ENCODE data around the gene OR2L13.

Gene OR2L13, protein sequence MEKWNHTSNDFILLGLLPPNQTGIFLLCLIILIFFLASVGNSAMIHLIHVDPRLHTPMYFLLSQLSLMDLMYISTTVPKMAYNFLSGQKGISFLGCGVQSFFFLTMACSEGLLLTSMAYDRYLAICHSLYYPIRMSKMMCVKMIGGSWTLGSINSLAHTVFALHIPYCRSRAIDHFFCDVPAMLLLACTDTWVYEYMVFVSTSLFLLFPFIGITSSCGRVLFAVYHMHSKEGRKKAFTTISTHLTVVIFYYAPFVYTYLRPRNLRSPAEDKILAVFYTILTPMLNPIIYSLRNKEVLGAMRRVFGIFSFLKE

GRCh38 chr1:248094884-248095283 lies at the start of gene OR2L13:
Gene OR2L13, plus strand, starts transcription at chr1:248095184. Its CDS starts 4,192 bp downstream, at chr1:248099376.
- H3K79me2 ChIP-seq (ENCODE audit: low read length): no peaks in the 10 kb centered on the region
- no peaks in the 10 kb centered on the region for H3K4me1 ChIP-seq (ENCODE audit: low read length)
- no peak within 1 kb of the TSS for H3K4me2 ChIP-seq (ENCODE audit: low read length)
- no peak within 1 kb of the TSS for H3K4me3 ChIP-seq (ENCODE audit: low read length)
- H3K36me3 ChIP-seq (replicated peaks; ENCODE audit: low read depth, low read length): no peaks in the 10 kb centered on the region
- TF ChIP-seq, protein P1, sequence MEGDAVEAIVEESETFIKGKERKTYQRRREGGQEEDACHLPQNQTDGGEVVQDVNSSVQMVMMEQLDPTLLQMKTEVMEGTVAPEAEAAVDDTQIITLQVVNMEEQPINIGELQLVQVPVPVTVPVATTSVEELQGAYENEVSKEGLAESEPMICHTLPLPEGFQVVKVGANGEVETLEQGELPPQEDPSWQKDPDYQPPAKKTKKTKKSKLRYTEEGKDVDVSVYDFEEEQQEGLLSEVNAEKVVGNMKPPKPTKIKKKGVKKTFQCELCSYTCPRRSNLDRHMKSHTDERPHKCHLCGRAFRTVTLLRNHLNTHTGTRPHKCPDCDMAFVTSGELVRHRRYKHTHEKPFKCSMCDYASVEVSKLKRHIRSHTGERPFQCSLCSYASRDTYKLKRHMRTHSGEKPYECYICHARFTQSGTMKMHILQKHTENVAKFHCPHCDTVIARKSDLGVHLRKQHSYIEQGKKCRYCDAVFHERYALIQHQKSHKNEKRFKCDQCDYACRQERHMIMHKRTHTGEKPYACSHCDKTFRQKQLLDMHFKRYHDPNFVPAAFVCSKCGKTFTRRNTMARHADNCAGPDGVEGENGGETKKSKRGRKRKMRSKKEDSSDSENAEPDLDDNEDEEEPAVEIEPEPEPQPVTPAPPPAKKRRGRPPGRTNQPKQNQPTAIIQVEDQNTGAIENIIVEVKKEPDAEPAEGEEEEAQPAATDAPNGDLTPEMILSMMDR (IDR thresholded peaks at IDR 0.05; ENCODE audit: low read depth, low read length): no peak
- no peak for TF ChIP-seq EZH2phosphoT487 (IDR thresholded peaks at IDR 0.05; ENCODE audit: low read depth)
- no peaks in the 10 kb centered on the region for H3K27me3 ChIP-seq (ENCODE audit: low read depth, low read length)
- H3K9ac ChIP-seq (ENCODE audit: low read length): no peak within 1 kb of the TSS
- no peak within 1 kb of the TSS for H3K27ac ChIP-seq (ENCODE audit: low read length)
- H2AFZ ChIP-seq (ENCODE audit: low read depth, low read length): no peak within 1 kb of the TSS
- no peaks in the 10 kb centered on the region for H4K20me1 ChIP-seq (ENCODE audit: insufficient read depth, low read length)
- H3K9me3 ChIP-seq (ENCODE audit: insufficient read depth, low read length): no peaks in the 10 kb centered on the region

- no peaks in the 10 kb centered on the region for H3K36me3 ChIP-seq (replicated peaks; ENCODE audit: low read depth, low read length)
- no peaks in the 10 kb centered on the region for H3K27me3 ChIP-seq (ENCODE audit: low read depth, low read length)
- H3K27ac ChIP-seq (ENCODE audit: low read length): no peak overlapping the region
- no peaks in the 10 kb centered on the region for H3K79me2 ChIP-seq (ENCODE audit: low read length)
- no peak overlapping the region for H3K4me2 ChIP-seq (ENCODE audit: low read length)
- H2AFZ ChIP-seq (ENCODE audit: low read depth, low read length): no peak overlapping the region
- TF ChIP-seq, protein P1 (IDR thresholded peaks at IDR 0.05; ENCODE audit: low read depth, low read length): no peak
- no peak for TF ChIP-seq EZH2phosphoT487 (IDR thresholded peaks at IDR 0.05; ENCODE audit: low read depth)
- no peak overlapping the region for H3K4me3 ChIP-seq (ENCODE audit: low read length)
- H3K9ac ChIP-seq (ENCODE audit: low read length): no peak overlapping the region
- H3K9me3 ChIP-seq (ENCODE audit: insufficient read depth, low read length): no peaks in the 10 kb centered on the region
- no peaks in the 10 kb centered on the region for H3K4me1 ChIP-seq (ENCODE audit: low read length)
- H4K20me1 ChIP-seq (ENCODE audit: insufficient read depth, low read length): no peaks in the 10 kb centered on the region
These were observed 49.8 kb upstream of the OR2L13 start for GRCh38 chr1:248045209-248045608.

DNA sequence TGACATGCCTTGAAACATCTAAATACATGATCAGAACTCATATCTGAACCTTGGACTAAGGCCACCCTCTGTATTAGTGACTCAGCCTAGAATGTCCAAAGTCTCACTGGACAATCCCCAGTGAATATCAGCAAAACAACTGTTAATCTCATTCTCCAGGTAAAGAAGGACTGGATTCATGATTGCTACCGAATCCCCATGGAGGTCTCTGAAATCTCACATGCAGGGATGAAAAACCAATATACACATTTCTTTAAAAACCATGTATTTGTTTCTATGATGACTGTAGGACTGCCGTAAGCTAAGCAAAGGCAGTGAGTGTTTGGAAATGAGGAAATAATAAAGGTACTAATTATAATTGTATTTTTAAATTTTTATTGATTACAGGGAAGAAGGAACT lies 48.4 kb upstream of the OR2L13 start, which contains the start of gene OR2L3:
Gene OR2L3 (plus strand): TSS at position 301 of the 400 bp plus-strand sequence. CDS start 13,846 bp downstream, outside the sequence.
- H2AFZ ChIP-seq (ENCODE audit: low read depth, low read length): no peak within 1 kb of the TSS

GRCh38 chr1:248047008-248047407 lies 48.0 kb upstream of the OR2L13 start:
- no peaks in the 10 kb centered on the region for H3K4me1 ChIP-seq (ENCODE audit: low read length)
- no peaks in the 10 kb centered on the region for H3K36me3 ChIP-seq (replicated peaks; ENCODE audit: low read depth, low read length)
- no peak overlapping the region for H3K4me3 ChIP-seq (ENCODE audit: low read length)
- no peaks in the 10 kb centered on the region for H3K9me3 ChIP-seq (ENCODE audit: insufficient read depth, low read length)
- H3K9ac ChIP-seq (ENCODE audit: low read length): no peak overlapping the region
- H3K79me2 ChIP-seq (ENCODE audit: low read length): no peaks in the 10 kb centered on the region
- H3K4me2 ChIP-seq (ENCODE audit: low read length): no peak overlapping the region
- H4K20me1 ChIP-seq (ENCODE audit: insufficient read depth, low read length): no peaks in the 10 kb centered on the region
- no peak for TF ChIP-seq EZH2phosphoT487 (IDR thresholded peaks at IDR 0.05; ENCODE audit: low read depth)
- TF ChIP-seq, protein P1 (IDR thresholded peaks at IDR 0.05; ENCODE audit: low read depth, low read length): no peak
- no peaks in the 10 kb centered on the region for H3K27me3 ChIP-seq (ENCODE audit: low read depth, low read length)
- no peak overlapping the region for H2AFZ ChIP-seq (ENCODE audit: low read depth, low read length)
- H3K27ac ChIP-seq (ENCODE audit: low read length): no peak overlapping the region

More for the DNA sequence above, 48.4 kb upstream of the OR2L13 start, which contains the start of gene OR2L3:
- TF ChIP-seq, protein P1 (IDR thresholded peaks at IDR 0.05; ENCODE audit: low read depth, low read length): no peak
- no peak for TF ChIP-seq EZH2phosphoT487 (IDR thresholded peaks at IDR 0.05; ENCODE audit: low read depth)
- Histone ChIP-seq H3K9ac (ENCODE audit: low read length) (no peak within 1 kb of the TSS), H3K79me2 (ENCODE audit: low read length) (no peaks in the 10 kb centered on the region), H3K27me3 (ENCODE audit: low read depth, low read length) (no peaks in the 10 kb centered on the region), H3K4me2 (ENCODE audit: low read length) (no peak within 1 kb of the TSS), H3K9me3 (ENCODE audit: insufficient read depth, low read length) (no peaks in the 10 kb centered on the region), H4K20me1 (ENCODE audit: insufficient read depth, low read length) (no peaks in the 10 kb centered on the region), H3K4me1 (ENCODE audit: low read length) (no peaks in the 10 kb centered on the region), H3K27ac (ENCODE audit: low read length) (no peak within 1 kb of the TSS), H3K4me3 (ENCODE audit: low read length) (no peak within 1 kb of the TSS), H3K36me3 (replicated peaks; ENCODE audit: low read depth, low read length) (no peaks in the 10 kb centered on the region)
